HG03066 (cell line): ENCODE measurements around the gene CHAF1B.
A peak's percentile ranks its signal among the peaks of the same experiment; 100 is the strongest.
"Not testable (repeated sequence)": the region's sequence is repeated elsewhere in the genome, so short reads cannot be mapped to it uniquely, and the experiment has no call there.

Experiments used
- ATAC-seq: cut with Tn5 transposase; IDR thresholded peaks from one replicate; pipeline ENCODE4 v1.9.1; 2021; ENCODE audit warnings: low read depth; ENCODE audit not compliant: unreplicated experiment

CHAF1B gene

GRCh38 chr21:36385233-36386030 is at the start of gene CHAF1B:
TSS of gene CHAF1B (plus strand) at chr21:36385392. CDS start at chr21:36386137, 745 bp downstream.
- ATAC-seq, result peak; percentile 82

GRCh38 chr21:36337099-36337509 is 48.1 kb upstream of the CHAF1B start:
- ATAC-seq, result no peak

GRCh38 chr21:36338975-36339374 is 46.2 kb upstream of the CHAF1B start:
- ATAC-seq, result no peak

- not testable (repeated sequence) for ATAC-seq
Measured at GRCh38 chr21:36342581-36342980, 42.6 kb upstream of the CHAF1B start.

- ATAC-seq, result no peak
Measured at GRCh38 chr21:36344931-36345330, 40.3 kb upstream of the CHAF1B start.

- no peak for ATAC-seq
Measured at GRCh38 chr21:36347278-36347961, 37.8 kb upstream of the CHAF1B start.

GRCh38 chr21:36347962-36348328 is 37.2 kb upstream of the CHAF1B start:
- ATAC-seq, result no peak

GRCh38 chr21:36349315-36349714 is 35.9 kb upstream of the CHAF1B start:
- ATAC-seq, result no peak

GRCh38 chr21:36350282-36350910 is 34.8 kb upstream of the CHAF1B start:
- no peak for ATAC-seq

GRCh38 chr21:36354918-36355680 is 30.1 kb upstream of the CHAF1B start:
- ATAC-seq, result no peak

GRCh38 chr21:36355868-36356267 is 29.3 kb upstream of the CHAF1B start:
- no peak for ATAC-seq

- ATAC-seq, result no peak
Measured at GRCh38 chr21:36359185-36359584, 26.0 kb upstream of the CHAF1B start.

- ATAC-seq, result no peak
Measured at GRCh38 chr21:36369064-36369685, 16.0 kb upstream of the CHAF1B start.

GRCh38 chr21:36375994-36376393 is 9.2 kb upstream of the CHAF1B start:
- no peak for ATAC-seq

- no peak for ATAC-seq
Measured at GRCh38 chr21:36377391-36377842, 7.8 kb upstream of the CHAF1B start.

GRCh38 chr21:36379251-36379650 is 5.9 kb upstream of the CHAF1B start:
- ATAC-seq, result no peak

- no peak for ATAC-seq
Measured at GRCh38 chr21:36381841-36382589, 3.2 kb upstream of the CHAF1B start.

GRCh38 chr21:36382722-36383121 is 2.5 kb upstream of the CHAF1B start:
- ATAC-seq, result not testable (repeated sequence)

GRCh38 chr21:36384885-36385232 is 333 bp upstream of the CHAF1B start:
- ATAC-seq, result peak; percentile 8
